Stimulated activated CD8-positive, alpha-beta memory T cell treated with anti-CD3 and anti-CD28 coated beads, Interleukin-12 subunit alpha, Interleukin-12 subunit beta, amount 100 ng/mL, for 1 hour (primary cell): ENCODE results near the gene CMSS1.
A peak's percentile ranks its signal among the peaks of the same experiment; 100 is the strongest.

Experiments
- DNase-seq: peaks from one replicate; pipeline ENCODE4 v3.0.0-alpha.2; 2020; ENCODE audit warnings: low read depth

Gene CMSS1

GRCh38 chr3:99875581-99875928, 57.9 kb downstream of the CMSS1 start:
- no peak for DNase-seq

DNA sequence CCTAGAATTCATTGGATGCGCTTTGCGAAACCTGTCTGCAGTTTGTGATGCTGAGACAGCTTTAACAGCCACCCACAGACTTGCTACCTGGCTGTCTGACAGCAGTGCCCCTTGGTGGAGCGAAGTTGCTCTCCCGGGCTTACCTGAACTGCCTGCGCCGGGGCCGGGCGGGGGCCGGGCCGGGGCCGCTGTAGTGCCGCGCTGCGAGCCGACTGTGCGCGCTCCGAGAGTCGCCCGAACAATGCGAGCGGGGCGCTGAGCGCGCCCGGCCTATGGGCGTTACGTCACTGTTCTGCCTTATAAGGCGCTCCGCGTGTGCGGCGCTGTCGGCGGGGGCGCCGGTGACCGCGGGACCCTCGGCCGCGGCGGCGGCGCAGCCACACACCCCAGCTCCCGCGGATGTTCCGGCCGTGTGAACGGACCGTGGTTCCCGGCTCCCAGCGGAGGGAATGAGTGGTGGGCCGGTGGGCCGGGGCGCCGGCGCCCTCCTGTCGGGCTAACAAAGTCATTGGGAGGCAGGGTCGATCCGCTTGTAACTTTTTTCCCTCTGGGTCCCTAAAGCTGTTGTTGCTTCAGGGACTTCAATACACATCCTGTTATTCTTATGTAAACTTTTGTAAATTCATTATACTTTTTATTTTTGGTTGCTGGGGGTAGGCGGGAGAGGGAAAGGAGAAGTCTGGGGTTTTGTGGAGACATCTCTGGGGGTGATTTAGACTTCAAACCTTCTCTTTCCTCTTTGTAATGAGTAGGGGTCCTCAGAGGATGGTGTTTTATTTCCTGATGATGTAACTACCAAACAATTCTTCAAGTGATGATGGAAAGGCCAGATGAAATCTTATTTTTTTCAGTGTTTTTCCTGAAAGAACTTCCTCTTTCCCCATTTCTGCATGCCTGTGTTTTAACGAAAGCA, 58.5 kb downstream of the CMSS1 start:
- peak; percentile 42 for DNase-seq

DNA sequence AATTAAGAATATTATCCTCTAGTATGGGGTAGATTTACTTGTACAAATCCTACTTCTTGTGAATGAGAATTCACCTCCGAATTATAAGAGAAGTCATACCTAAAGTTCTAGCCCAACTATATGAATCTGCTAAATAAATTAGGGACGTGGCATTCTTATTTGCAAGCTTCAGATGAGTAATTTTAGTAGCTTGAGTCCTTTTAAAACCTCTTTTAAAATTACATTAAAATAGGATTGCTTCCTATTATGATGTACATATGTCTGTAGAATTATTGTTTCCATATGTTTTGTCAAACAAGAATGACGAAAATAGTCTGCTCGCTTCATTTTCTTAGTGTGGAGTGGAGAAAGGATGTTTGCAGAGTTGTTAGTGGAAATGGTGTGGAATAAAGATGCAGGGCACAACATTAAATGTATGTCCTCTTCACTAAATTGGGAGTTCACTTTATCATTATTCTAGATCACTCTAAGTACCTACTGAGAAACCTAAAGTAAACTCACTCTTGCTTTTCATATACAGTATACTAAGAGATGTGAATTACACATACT, 59.4 kb downstream of the CMSS1 start:
- no peak for DNase-seq

DNA sequence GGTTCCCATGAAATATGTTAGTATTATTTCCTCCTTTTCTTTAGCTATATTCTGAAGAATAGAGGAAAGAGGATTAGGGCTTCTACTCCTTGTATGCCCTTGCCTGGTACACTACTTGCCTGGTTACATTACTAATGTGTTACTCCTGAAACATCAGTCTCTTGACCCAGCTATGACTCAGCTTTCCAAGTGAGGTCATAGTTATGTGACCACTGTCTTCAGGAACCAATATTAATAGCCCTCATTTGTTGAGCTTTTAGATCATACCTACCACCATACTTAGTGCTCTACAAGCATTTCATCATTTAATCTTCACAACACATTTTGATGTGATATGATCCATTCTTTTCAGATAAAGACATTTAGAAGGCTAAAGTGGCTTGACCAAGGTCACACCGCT, 60.3 kb downstream of the CMSS1 start:
- no peak for DNase-seq

GRCh38 chr3:99879275-99879674, 61.6 kb downstream of the CMSS1 start:
- DNase-seq, result no peak

DNA sequence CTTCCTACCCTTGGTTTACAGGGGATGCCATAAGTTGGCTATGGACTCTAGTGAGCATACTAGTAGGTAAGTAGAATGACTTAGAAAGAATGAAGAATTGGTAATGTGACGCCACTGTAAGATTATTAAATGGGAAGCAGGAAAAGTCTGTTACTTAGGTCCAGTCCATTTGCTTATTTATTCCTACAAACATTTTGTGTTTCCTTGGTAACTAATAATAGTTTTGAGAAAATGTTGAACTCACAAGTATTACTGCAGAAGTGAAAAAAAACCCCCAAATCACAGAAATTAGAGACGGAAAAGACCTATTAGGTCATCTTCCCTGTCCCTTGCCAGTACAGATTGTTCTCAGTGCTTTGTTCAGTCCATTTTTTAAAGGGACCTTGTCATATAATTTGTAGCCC, 63.5 kb downstream of the CMSS1 start:
- DNase-seq, result no peak

GRCh38 chr3:99882436-99883137, 64.9 kb downstream of the CMSS1 start:
- no peak for DNase-seq

- no peak for DNase-seq
These were observed 65.4 kb downstream of the CMSS1 start for GRCh38 chr3:99883138-99883461.

DNA sequence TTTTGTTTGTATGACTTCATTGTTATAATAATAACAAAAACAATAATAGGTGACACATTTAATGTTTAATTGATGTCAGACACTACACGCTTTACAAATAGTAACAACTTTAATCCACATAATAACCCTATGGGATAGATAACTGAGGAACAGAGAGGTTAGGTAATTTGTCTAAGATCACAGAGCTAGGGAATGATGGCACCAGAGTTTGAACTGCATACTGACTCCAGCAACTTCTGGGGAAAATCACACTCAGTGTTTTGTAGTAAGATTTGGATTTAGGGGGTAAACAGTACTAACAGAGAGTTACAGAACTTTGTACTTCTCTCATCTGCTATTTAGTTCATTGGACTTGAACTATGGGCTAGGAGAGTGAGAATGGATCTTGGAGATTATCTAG, 66.0 kb downstream of the CMSS1 start:
- DNase-seq, result no peak

DNA sequence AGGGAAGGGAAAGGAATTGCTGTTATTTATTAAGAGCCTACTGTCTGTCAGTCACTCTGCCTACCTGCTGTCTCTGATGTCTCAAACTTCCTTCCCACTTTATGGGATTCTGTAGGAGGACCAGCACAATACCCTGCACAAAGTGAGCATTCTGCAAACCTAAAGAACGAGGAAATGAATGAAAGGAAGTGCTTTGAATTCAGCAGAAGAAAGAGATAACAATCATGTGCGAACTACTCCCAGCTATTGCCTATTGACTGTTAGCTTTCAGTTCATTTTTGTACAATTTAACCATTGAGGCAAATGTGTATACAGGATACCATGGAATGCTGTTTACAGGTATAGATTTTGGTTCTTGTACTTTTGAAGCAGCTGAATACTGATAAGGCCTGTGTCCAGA, 66.8 kb downstream of the CMSS1 start:
- DNase-seq, result no peak

- DNase-seq, result no peak
These were observed 67.4 kb downstream of the CMSS1 start for GRCh38 chr3:99885085-99885484.

GRCh38 chr3:99885851-99886250, 68.2 kb downstream of the CMSS1 start:
- DNase-seq, result no peak

DNA sequence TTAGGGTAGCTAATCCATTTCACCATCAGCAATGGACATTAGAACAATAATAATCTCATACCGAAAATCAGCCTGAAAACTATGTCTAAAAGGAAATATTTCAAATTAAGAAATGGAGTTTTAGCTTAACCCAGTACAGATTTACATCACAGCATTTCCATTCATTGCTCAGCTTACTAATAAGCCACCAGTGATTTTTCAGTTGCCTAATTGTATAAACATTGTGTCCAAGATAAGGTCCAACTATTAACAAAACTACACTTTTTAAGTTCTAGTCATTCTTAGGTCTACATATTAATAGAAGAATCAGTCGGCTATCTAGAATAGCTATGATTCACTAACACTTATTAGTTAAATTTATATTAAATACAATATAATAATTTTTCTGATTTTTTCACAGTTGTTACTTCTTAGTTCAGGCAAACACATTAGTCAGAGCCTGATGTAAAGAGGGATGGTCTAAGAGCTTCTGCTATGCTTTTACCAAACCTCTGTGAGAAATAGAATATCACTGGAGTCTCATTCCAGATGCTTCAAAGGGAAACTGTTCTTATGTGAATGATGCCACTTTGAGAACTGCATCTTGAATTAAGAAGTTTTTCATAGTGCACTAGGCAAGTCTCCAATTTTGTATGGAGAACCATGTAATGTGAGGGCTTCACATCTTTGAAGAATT, 74.1 kb downstream of the CMSS1 start:
- no peak for DNase-seq

GRCh38 chr3:99892332-99892731, 74.7 kb downstream of the CMSS1 start:
- no peak for DNase-seq

DNA sequence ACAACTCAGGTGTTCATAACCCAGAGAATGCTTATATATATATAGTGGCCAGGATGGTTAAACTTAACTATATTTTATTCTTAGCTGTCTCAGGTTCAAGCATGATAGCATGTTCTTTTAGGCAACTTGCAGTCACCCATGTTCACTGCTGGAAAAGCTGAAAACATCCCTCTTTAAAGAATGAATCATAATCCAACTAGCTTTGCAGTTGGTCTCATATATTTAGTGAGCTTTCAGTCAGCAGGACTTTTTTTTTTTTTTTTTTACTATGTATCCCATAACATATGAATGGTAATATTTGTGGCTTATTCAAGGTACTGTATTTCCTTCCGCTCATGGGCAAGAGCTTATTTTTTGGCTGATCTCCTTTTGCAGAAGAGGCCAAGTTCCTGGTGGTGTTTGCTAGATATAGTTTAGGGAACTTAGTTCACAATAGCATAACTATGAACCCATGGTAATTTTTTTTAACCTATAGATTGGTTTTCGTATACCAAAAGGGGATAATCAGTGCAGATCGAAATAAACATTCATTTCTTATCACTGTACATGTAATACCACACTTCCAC, 77.6 kb downstream of the CMSS1 start:
- DNase-seq, result no peak

- no peak for DNase-seq
These were observed 78.2 kb downstream of the CMSS1 start for GRCh38 chr3:99895703-99896441.

DNA sequence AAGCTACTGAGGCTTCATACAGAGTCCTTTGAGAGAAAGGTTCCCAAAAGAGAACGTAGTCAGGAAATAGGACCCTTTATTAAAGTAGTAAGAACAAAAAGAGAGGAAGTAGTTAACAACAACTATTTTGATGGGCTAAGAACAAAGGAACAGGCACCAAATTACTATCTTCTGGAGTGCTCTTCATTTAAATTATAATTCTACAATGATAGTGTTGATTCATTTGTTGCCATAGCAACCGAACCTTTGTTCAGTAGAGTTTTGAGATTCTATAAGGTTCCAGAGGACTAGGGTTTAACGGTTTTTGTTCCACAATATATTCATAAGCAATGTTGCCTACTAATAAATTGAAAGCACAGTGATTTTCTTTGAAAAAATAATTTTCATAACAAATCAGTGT, 78.8 kb downstream of the CMSS1 start:
- DNase-seq, result no peak

DNA sequence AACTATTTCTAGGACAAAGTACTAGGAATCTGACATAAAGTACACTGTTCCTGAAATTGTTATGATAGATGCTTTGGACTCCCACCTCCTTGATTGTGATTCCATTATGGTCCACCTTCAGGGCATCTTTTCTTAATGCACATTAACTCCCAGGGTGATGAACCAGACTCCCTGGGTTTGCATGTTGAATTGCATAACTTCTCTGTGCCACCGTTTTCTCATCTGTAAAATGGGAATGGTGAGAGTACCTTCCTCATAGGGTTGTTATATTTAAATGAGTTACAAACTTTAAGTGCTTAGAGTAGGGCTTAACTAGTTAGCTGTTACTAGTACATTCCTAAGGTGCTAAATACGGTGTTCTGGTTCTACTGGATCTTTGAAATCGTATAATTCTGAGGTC, 81.9 kb downstream of the CMSS1 start:
- no peak for DNase-seq

GRCh38 chr3:99900248-99900647, 82.6 kb downstream of the CMSS1 start:
- DNase-seq, result no peak

- DNase-seq, result no peak
These were observed 83.7 kb downstream of the CMSS1 start for GRCh38 chr3:99901200-99901926.

DNA sequence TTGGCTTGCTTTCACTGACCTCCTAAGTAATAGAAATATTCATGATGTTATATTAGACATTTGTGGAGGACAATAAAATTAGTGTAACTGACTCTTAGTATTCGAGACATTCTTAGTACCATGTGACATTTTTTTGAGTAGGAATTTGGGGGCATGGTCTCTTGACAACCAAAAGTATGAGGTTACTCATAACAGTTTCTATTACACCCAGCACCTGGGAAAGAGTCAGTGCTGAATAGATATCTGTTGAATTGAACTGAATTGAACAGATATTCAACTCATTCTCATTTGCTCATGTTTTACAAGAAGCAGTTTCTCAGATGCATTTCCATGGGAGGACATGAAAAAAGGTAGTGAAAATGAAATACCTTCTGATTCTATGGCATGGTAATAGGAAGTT, 84.4 kb downstream of the CMSS1 start:
- DNase-seq, result no peak
